GM21723 (cell line): Measurements from ENCODE around the gene CCDC187.

Source experiments
- ATAC-seq: cut with Tn5 transposase; IDR thresholded peaks from one replicate; pipeline ENCODE4 v1.9.1; 2021; ENCODE audit warnings: mild to moderate bottlenecking, moderate library complexity; ENCODE audit not compliant: unreplicated experiment

CCDC187 gene

DNA sequence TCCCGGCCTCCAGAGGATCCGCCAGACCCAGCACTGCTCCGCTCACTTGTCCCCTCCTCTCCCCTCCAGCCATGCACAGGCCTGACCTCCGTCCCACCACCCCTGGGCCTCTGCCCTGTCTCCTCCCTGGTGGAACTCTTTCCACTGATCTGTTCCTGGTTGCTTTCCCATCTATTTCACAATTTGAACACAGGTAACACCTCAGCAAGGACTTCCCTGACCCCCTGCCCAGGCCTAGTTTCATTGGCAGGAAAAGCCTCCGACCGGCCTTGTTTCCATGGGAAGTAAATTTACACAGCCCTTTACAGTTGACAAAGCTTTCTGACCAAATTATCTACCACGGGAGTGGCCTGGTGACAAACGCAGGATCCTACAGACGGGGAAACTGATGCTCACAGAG, 73.1 kb downstream of the CCDC187 start:
- no peak for ATAC-seq

DNA sequence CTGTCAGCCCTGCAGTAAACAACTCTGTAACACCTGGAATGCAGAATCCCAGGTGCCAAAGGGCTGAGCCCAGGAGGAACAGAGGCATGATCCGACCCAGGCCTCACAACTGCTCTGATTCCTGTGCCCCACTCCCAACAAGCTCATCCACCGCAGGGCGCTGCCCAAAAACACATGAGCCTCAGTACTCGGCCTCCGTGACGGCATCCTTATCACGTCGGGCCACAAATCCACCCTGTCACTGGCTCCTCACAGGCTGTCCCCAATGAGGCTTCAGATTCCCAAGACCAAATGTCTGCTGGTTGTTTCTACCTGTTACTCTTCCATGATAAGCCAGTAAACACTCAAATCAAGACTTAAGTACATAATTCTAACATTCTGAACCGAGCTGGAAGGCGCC, 73.5 kb downstream of the CCDC187 start:
- ATAC-seq = no peak

GRCh38 chr9:136229096-136230065, 74.5 kb downstream of the CCDC187 start:
- ATAC-seq = no peak

GRCh38 chr9:136228107-136228875, 75.6 kb downstream of the CCDC187 start:
- no peak for ATAC-seq

DNA sequence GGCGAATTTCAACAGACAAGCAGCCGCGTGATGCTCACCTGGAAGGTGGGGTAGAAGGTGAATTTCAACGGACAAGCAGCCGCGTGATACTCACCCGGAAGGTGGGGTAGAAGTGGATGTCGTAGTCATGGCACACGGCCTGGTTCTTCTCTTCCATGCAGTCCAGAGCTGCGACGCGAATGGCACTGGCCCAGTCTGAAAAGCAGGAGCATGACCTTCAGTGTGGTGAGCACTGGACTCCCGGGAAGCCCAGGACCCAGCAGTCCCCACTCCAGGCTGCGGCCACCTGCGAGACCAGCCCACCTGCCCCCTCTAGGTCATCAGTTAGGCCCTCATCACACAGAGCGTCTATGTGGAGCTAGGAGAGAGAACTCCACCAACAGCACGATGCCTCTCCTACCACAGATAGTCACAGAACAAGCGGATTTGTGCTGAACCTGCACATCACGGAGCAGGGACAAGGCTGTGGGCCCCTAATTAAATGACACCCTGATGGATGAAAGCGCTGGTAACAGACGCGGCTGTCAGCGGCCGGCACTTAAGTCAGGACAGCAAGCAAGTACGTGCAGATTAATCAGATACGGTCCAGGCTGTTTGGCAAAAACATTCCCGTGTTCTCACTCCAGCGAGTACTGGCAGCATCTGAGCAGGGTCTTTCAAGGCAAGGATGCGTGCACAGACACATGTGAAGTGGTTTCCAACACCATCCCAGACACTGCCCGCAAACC, 77.0 kb downstream of the CCDC187 start:
- ATAC-seq = no peak

GRCh38 chr9:136225748-136226679, 77.9 kb downstream of the CCDC187 start:
- ATAC-seq = peak; percentile 70

GRCh38 chr9:136225366-136225747, 78.5 kb downstream of the CCDC187 start:
- peak; percentile 44 for ATAC-seq

DNA sequence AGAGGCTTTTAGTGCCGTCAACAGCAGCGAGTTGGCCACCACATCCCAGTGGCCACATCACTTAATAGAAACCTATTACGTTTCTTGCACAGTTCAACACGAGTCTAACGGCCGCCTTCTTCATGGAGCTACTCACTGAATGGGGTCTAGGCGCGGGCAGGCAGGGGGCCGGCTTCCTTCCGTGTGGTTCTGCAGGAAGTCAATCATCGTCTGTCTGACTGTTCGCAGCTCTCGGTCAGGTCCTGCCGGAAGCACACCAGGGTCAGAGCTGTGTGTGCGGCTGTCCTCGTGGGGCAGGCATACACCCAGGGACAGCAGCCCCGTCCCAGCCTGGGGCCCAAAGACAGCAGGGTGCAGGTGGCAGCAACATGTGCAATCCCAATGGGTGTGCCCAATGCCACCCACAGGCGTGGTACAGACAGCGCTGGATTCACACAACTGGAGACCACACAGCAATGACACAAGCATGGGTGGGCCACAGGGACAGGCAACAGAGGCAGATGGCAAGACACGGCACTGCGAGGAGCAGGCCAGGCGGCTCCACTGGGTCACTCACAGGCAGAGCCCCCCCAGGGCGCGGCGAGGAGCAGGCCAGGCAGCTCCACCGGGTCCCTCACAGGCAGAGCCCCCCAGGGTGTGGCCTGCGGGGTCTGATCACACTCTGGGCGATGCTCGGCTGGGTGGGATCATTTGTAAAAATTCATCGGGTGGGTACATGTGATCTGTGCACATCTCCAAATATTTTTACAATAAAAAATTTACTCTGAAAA, 79.8 kb downstream of the CCDC187 start:
- no peak for ATAC-seq

DNA sequence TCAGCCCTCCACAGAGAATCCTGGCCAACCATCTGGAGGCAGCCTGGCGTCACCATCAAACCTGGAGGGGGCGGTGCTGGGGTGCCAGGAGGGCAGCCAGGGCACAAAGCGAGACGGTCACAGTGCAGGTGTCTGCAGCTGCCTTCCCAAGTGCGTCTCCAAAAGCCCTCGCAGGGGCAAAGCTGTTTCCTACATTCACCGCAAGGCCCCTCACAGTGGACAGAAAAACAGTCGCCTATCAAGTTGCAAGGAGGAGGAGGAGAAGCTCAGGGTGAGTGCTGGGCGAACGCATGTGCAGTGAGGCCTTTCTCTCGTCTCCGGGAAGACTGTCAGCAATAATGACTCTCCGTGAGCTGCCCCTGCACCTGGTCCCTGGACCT, 81.0 kb downstream of the CCDC187 start:
- no peak for ATAC-seq

GRCh38 chr9:136222166-136222905, 81.6 kb downstream of the CCDC187 start:
- ATAC-seq = no peak

DNA sequence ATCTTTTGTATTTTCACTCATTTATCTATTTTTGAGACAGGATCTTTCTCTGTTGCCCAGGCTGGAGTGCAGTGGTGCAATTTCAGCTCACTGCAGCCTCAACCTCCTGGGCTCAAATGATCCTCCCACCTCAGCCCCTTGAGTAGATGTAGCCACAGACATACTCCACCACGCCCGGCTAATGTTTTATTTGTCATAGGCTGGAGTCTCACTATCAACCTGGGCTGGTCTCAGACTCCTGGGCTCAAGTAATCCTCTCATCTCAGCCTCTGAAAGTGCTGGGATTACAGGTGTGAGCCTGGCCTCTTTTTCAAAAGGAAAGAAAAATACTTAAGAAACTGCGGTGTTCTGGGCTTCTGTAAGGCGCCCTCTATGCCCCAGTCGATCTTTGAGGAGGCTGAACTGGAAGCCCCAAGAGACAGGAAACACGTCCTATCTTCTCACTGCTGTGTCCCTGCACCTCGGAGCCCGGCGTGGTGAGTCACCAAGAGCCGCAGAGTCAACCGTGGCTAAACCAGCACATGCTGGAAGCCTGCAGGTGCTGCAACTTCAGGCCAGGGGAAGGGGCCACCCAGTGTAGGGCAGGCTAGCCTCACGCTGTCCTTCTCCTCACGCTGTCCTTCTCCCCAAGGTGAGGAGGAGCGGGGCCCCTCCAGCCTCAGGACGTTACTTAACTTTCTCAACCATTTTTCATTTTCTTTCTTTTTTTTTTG, 83.7 kb downstream of the CCDC187 start:
- ATAC-seq = no peak

DNA sequence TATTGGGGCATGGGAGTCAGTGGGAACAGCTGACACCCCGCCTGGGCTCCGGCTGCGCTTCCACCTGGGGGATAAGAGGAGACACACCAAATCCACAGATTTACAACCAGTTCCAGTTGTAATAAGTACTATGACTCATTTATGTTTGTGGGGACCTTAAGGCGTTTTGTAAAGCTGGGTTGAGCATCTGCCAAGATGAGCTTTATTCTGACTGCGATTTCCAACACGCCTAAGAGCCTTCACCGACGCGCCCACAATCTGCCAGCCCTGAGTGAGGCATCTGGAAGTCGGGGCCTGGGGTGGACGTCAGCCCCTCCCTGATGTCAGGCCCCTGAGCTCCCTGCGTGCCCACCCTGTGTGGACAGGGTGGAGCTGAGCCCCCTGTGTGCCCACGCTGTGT, 84.6 kb downstream of the CCDC187 start:
- ATAC-seq = no peak

DNA sequence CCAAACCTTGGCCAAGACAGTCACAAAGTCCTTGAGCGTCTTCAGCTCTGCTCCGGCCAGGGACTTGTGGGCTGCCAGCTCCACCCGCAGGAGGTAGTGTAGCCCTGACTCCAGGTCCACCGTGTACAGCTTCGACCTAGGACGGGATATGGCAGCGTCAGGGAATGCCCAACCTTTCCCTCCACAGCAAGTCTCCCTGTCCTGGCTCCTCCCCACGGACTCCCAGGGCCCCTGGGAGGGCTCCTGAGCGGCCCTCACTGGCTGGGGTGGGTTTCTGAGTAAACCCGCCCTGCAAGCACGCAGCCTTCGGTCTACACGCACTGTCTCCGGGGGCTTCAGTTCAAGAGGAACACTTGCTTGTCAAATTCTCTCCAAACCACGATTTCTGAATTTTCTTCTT, 85.2 kb downstream of the CCDC187 start:
- no peak for ATAC-seq

- no peak for ATAC-seq
Observed at GRCh38 chr9:136218271-136218670, 85.6 kb downstream of the CCDC187 start.

GRCh38 chr9:136216541-136217244, 87.2 kb downstream of the CCDC187 start:
- ATAC-seq = no peak

DNA sequence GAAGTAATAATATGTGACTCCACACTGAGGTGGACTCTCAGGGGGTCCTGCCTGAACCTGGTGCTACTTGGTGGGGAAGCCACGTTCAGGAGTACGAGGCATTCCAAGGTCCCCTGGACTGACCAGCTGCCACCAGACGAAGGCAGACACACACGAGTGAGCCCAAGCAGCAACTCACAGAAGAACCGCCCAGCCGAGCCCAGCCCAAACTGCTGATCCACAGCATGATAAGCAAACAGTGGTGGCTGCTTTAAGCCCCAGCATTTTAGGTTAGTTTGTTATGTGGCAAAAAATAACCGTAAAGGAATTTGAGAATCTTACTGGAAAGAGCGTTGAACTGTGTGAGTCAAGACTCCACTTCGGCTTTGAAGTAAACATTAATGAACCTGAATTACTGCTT, 90.2 kb downstream of the CCDC187 start:
- ATAC-seq = no peak

DNA sequence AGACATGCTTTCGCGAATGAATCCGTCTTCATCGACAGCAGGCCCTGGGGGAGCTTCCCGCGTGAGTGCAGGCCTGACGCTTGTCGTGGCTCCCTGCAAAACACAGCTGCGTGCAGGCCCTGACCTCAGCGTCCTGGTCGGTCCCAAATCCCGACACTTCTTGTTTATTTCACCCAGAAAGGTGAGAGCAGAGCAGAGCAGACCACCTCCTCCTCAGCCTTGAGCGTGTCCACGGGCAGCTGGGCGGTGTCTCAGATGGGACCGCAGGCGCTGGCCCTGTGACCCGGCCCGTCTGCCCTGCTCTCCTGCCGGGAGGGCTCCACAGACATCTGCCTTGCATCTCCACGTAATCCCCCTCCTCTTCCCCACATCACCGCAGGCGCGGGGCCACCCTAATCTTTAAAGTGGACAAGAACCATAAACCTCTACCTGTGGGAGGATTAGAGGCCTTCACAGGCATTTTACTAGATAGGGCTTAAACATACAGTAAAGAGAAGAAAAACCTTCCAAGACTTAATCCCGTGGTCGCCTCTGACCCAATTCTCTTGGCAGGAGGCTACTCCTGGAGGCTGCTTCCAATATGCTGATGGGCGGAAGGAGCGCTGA, 91.4 kb downstream of the CCDC187 start:
- ATAC-seq = no peak
